Kidney epithelial cell (primary cell): ENCODE measurements around the gene MCRIP2. TPM values are rescaled to one million over a fixed set of nuclear protein-coding genes. Genes with fewer than 3 reads are reported as not detected.

Experiments
- DNase-seq: peaks from one replicate; pipeline ENCODE4 v3.0.0-alpha.2; 2010; ENCODE audit warnings: low read depth
- H3K27me3 ChIP-seq: 2 replicates; pipeline ENCODE4 v1.6.0; 2011; ENCODE audit warnings: low read length; ENCODE audit not compliant: control insufficient read depth, insufficient read depth
- H3K36me3 ChIP-seq: 2 replicates; pipeline ENCODE4 v1.5.1; 2011; ENCODE audit warnings: low read length; ENCODE audit not compliant: control insufficient read depth, insufficient read depth
- H3K4me3 ChIP-seq: 2 replicates; pipeline ENCODE4 v1.5.1; 2011; ENCODE audit warnings: low read depth, mild to moderate bottlenecking, control low read depth, low read length
- CTCF ChIP-seq: IDR thresholded peaks from 2 replicates; pipeline ENCODE4 v1.5.1; 2011; ENCODE audit warnings: mild to moderate bottlenecking, moderate library complexity, low read length, control low read depth, inconsistent platforms; ENCODE audit not compliant: insufficient read depth, poor library complexity, severe bottlenecking
- total RNA-seq: library from RNA; depleted of rRNA; stranded (reverse); fragments of >200 nt; gene quantifications from 2 replicates; pipeline ENCODE4 v1.2.3, GENCODE V29; 2015

MCRIP2 gene
- total RNA-seq, 1 donor from 2014 or later = 59.8 TPM

- peaks cover 1% of the 10 kb centered on the region for H3K36me3 ChIP-seq
- peak overlapping the region; percentile 81 for H3K4me3 ChIP-seq
- DNase-seq = no peak
- TF ChIP-seq CTCF = no peak
- peaks cover 2% of the 10 kb centered on the region for H3K27me3 ChIP-seq
Measured at GRCh38 chr16:682493-683395, 41.1 kb downstream of the MCRIP2 start.

GRCh38 chr16:683396-684070 is 41.9 kb downstream of the MCRIP2 start:
- H3K36me3 ChIP-seq = peaks cover 1% of the 10 kb centered on the region
- peak overlapping the region; percentile 81 for H3K4me3 ChIP-seq
- DNase-seq = no peak
- no peak for TF ChIP-seq CTCF
- H3K27me3 ChIP-seq = no peaks in the 10 kb centered on the region

GRCh38 chr16:684071-684794 is 42.6 kb downstream of the MCRIP2 start, which contains the start of gene JMJD8:
Gene JMJD8 (minus strand): TSS chr16:684334. CDS start chr16:684319, 15 bp downstream.
- DNase-seq = peak; percentile 87
- H3K4me3 ChIP-seq = peak within 1 kb of the TSS; percentile 81
- H3K36me3 ChIP-seq = peaks cover 1% of the 10 kb centered on the region
- no peaks in the 10 kb centered on the region for H3K27me3 ChIP-seq
- TF ChIP-seq CTCF = no peak

GRCh38 chr16:684961-685696 is 43.5 kb downstream of the MCRIP2 start:
- H3K36me3 ChIP-seq = peaks cover 1% of the 10 kb centered on the region
- no peak for TF ChIP-seq CTCF
- no peaks in the 10 kb centered on the region for H3K27me3 ChIP-seq
- H3K4me3 ChIP-seq = peak overlapping the region; percentile 81
- no peak for DNase-seq

- Histone ChIP-seq H3K36me3 (peaks cover 1% of the 10 kb centered on the region), H3K4me3 (no peak overlapping the region), H3K27me3 (no peaks in the 10 kb centered on the region)
- DNase-seq = no peak
- TF ChIP-seq CTCF = peak; percentile 57
Measured at GRCh38 chr16:685967-686366, 44.3 kb downstream of the MCRIP2 start.
